Daoy (cell line): ENCODE data around the gene CERS2. TPM values are rescaled to one million over a fixed set of nuclear protein-coding genes. Genes with fewer than 3 reads are reported as not detected.

Experiments used
- DNase-seq: peaks from one replicate; pipeline ENCODE4 v3.0.0-alpha.2; 2015; ENCODE audit warnings: low read depth
- total RNA-seq: library from RNA; depleted of rRNA; stranded (reverse); fragments of >200 nt; shearing (Covaris generic); gene quantifications from 2 replicates; pipeline ENCODE4 v1.2.3, GENCODE V29; 2014; rRNA removed

The CERS2 gene
- total RNA-seq, result 74.1 and 105 TPM in 2 replicates

DNA sequence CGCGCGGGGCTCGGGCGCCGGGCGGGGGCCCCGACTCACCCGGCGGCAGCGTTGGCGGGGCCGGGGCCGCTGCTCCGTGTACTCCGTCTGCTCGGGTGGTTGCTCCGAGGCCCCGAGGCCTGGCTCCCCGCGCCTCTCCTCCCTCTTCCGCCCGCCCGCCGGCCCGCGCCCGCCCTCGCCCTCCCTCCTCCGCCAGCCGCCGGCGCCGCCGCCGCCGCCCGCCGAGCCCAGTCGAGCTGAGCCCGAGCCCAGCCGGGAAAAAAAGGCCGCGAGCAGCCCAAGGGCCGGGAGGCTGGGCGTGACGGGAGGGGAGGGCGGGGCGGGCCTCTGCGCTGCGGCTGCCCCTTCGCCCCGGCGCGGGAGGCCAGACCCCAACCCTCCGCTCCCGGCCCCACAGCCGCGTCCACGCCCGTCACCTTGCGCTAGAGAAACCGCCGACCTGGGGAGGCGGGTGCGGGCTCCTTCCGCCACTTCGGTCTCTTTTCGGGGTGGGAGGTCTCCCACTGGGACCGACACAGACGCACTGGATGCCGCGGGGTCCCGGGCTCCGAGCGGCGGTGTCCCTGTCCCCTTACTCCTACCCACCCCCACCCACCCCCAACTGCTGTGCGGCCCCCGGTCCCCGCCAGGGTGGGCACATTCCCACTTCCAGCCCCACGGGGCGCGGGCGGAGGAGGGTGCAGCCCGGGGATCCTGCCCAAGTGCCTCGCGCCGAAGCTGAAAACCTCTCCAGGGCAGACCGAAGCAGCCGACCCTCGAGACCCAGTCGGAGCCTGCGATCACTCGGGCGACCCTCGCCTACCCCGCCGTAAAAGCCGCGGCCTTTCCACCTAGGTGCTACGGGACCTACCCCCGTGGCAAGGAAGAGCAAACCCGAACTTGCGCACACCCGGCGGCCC is at the start of gene CERS2:
CERS2 (minus strand) TSS at position 256 of the 899 bp plus-strand sequence. CDS start 5,745 bp downstream, outside the sequence.
- peak; percentile 82 for DNase-seq

GRCh38 chr1:151013518-151013917 is 38.9 kb upstream of the CERS2 start:
- DNase-seq, result no peak

DNA sequence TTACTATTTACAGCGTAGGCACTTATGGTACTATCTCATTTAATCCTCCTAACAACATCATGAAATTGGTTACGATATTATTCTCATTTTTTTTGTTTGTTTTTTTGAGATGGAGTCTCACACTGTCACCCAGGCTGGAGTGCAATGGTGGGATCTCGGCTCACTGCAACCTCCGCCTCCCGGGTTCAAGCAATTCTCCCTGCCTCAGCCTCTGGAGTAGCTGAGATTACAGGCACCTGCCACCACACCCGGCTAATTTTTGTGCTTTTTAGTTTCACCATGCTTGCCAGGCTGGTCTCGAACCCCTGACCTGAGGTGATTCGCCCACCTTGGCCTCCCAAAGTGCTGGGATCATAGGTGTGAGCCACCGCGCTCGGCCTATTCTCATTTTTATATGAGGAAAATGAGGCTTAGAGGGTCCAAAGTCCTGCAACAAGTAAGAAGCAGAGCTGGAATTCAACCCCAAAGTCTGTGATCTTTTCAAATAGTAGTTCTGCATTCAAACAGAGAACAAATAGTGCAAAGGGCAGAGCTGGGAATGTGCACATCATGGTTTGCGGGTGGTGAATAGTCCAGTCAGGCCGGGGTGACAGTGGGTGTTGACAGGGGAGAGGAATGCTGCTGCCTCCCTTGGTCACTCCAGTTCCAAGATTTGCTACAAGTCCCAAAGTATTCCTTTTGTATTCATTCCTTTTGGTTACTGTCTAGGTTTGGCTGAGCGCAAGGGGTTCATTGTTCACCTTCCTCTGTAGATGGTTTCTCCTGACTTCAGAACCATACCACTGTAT is 38.2 kb upstream of the CERS2 start:
- DNase-seq, result no peak

DNA sequence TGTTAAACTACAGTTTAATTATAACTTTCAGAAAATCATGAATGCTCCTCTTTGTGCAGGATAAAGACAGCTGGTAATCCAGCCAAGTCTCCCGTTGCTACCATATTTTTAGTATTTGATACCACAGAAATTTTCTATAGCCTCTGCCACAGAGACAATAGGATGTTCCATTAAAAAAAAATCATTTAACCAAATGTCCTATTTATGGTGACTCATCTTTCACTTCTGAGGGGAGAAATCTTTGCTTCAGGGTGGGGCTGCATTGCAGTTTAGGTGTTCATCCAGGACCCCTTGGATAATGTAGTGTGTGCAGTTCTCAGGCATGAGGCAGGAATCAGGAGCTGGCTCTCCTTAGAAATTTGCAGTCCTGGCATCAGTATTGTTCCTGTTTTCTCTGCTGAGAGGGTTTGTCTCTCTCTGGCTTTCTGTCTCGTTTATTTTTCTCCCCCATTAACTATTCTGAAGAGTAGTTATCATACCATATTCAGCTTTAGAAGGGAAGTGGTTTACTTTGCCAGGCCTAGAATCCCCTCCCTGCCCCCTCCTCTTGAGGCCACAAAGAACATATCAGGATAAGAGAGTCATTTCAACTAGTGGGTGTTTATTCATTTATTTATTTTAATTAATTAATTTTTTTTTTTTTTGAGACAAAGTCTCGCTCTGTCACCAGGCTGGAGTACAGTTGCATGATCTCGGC is 36.7 kb upstream of the CERS2 start:
- DNase-seq, result no peak

- DNase-seq, result no peak
Measured at GRCh38 chr1:151010346-151010726, 35.7 kb upstream of the CERS2 start.

GRCh38 chr1:151009674-151010345 is 35.2 kb upstream of the CERS2 start:
- no peak for DNase-seq

DNA sequence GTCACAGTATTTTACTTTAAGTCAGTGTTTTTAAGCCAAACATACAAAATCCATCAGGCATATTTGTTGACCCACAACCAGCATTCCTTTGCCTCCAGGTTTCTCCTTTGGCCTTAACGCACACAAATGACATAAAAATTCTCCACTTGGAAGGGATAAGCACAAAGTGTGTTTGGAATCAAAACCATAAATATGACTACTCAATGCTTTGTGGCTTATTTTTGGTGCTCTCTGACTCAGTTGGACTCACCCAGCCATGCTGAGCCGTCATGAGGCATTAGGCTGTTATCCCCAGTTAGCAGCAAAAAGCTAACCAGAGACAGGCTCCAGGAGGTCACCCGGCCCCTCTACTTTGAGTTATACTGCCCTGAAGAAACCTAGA is 34.6 kb upstream of the CERS2 start:
- DNase-seq, result no peak

GRCh38 chr1:151008244-151009205 is 33.9 kb upstream of the CERS2 start, which contains the start of gene PRUNE1:
Gene PRUNE1, plus strand, starts transcription at chr1:151008449. Its CDS starts 184 bp downstream, at chr1:151008633.
- peak; percentile 97 for DNase-seq

DNA sequence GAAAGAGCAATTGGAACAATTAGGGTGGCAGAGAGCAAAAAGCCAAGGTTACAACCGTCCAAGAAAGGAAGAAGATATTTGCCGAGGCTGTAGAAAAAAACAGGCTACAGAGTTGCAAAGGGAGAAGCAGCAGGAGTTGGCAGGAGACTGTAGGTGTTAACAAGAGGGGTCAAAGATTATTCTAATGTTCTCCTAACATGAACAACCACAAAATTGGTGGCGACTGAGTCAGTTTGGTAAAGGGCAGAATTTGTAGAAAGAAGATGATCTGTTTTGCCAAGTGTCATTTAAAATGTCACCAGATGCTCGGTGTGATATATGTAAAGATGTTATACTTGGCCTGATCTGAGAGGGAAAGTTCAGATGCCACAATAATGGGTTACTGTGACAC is 33.2 kb upstream of the CERS2 start:
- DNase-seq, result no peak

GRCh38 chr1:151006327-151007052 is 31.9 kb upstream of the CERS2 start, which contains the start of gene MINDY1:
Gene MINDY1, minus strand, starts transcription at chr1:151006902. Its CDS starts 4,285 bp downstream, at chr1:151002617.
- DNase-seq, result peak; percentile 86

DNA sequence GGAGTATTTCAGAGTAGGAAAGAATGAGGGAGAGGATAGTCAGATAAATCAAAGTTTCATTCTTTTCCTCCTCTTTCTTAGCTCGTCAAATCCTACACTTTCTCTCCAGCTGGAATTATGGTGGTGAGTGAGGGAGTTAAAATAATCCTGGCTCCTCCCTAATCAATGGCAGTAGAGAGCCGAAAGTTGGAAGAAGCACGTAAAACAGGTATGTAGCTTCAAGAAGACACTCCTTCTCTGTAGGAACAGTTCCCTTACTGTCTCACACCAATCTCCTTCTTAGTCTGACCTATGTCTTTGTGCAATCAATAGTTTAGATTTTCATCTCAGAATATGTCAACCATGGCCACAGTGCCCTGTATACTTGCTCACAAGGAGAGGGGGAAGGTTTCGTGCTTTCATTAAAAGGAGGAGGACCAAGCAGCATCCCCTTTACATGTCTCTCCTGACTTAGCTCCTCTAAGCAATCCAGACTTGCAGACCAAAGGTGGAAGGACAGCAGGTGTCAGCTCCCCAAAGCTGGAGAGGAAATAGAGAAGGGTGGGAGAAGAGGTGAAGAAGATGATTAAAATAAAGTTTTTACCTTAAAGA is 31.2 kb upstream of the CERS2 start:
- no peak for DNase-seq

DNA sequence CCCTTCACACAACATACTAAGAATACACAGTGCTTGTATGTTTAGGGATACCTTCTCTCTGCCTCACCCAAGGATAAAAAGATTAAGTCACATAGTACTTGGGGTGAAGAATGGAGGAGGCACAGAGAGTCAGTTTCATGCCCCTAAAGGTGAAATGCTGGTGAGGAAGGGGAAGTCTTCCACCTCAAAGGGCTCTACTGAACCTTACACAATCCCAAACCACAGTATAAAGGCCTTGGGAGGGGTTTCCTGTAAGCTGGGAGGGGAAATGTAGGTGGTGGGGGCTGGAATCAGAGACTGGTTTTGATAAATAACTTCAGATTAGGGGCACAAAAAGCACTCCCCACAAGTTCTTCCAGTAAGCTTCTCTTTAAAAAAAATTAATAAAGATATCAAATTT is 28.5 kb upstream of the CERS2 start:
- DNase-seq, result no peak

DNA sequence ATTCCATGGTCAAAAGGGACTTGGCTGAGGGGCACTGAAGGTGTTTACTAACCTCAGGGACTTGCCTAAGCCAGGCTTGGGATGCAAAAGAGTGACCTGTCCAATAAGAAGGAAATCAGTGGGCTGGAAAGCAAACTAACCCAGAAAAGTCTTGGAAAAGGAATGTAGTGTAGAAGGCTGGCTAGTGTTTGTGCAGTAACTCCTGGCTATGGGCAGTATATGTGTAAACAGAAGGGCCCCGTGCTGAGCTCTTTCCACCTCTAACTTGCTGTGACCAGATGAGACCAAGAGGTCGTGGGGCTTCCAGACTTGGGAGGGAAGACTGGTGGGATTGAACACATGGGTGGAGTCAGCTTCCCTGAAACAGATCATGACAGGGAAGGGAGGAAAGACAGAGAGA is 28.0 kb upstream of the CERS2 start:
- DNase-seq, result no peak

DNA sequence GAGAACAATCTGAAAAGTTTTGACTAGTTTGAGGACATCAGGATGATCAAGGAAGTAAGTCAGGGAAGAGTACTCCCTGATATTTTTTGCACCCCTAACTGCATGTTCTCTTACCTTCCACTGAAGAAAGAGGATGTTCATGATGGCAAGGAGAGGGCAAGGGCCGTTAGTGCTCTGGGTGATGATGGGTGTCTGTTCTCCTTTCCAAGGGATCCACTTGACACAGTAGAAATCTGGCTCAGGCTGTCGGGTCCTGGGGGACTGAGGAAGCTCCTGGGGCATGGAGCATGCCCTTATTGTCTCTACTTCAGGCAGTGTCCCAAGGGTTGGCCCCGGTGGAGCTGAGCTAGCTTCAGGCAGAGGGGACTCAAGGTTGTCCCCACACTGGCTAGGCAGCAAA is 27.4 kb upstream of the CERS2 start:
- DNase-seq, result no peak

DNA sequence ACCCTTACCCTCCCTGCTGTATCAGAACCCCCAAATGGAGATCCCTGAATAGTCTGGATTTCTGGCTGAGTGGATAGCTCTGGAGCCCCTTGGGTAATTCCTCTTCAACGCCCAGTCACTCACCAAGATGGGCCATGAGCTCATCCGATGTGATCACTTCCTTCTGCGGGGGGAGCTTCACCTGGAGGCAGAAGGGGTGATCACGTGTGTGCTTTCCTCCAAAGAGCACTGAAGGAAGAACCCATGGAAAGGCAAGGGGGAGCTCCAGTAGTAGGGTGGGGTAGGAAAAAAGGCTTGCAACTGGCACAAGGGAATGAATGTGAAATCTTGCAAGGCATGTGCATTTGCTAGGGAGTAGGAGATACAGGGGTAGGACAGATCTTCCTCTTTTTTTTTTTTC is 27.0 kb upstream of the CERS2 start:
- DNase-seq, result peak; percentile 55

GRCh38 chr1:151000408-151000807 is 25.8 kb upstream of the CERS2 start:
- no peak for DNase-seq

- DNase-seq, result no peak
Measured at GRCh38 chr1:150999926-151000325, 25.3 kb upstream of the CERS2 start.

DNA sequence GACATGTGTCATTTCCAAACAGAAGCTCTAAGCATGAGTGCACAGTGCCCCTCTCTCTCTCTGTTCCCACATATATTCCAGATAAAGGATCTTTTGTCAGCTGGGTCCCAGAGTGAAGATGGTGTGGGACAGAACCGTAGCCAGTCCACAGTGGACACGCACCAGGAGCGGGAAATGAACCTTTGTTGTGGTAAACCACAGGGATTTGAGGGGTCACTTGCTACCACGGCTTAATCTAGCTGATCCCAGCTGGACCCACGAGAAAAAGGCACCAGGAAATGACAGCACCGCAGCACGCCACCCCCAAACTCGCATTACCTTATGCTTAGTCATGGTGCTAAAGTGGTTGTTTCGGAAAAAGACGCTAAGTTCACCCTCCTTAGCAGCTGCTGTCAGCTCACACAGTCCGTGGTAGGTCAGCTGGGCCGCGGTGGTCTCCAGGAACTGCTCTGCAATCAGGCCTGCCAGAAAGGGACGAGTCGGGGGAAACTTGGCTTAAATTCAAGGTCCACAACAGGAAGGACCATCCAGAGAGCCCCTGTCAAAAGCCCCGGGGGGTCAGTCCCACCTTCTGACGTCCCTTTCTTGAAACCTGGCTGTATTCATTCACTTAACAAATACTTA is 24.5 kb upstream of the CERS2 start:
- DNase-seq, result peak; percentile 88

- DNase-seq, result no peak
Measured at GRCh38 chr1:150997949-150998348, 23.3 kb upstream of the CERS2 start.
